Transverse colon (tissue), 4 donors: ENCODE data around the gene UGT2A3.
"Not testable (repeated sequence)": the region's sequence is repeated elsewhere in the genome, so short reads cannot be mapped to it uniquely, and the experiment has no call there.

Source experiments
- EP300 ChIP-seq: sonication (generic); formaldehyde crosslinking; IDR thresholded peaks from one replicate; pipeline ENCODE4 v1.6.1; 2017; ENCODE audit warnings: antibody characterized with exemption, low read depth
- POLR2A ChIP-seq: fragments of 450-650 bp; IDR thresholded peaks from one replicate; pipeline ENCODE4 v1.6.1; 2016; ENCODE audit warnings: antibody characterized with exemption, mild to moderate bottlenecking, moderate library complexity
- POLR2AphosphoS5 ChIP-seq, 3 donors: sonication (generic); formaldehyde crosslinking; IDR thresholded peaks; one replicate each; pipeline ENCODE4 v1.6.1; 2016; ENCODE audit warnings: antibody characterized with exemption in 3 of 3
- TF ChIP-seq, protein P1 (sequence below), 5 experiments: fragments of 200-600 bp in 3 of 5; fragments of 450-650 bp in 2 of 5; sonication (generic) in 3 of 5; IDR thresholded peaks; 1 replicate in 2 of 5; 2 replicates in 3 of 5; pipeline ENCODE4 v1.5.1; 2016 to 2017; ENCODE audit warnings: antibody characterized with exemption in 5 of 5, inconsistent platforms in 3 of 5, mild to moderate bottlenecking in 2 of 5, moderate library complexity in 1 of 5

DNA sequence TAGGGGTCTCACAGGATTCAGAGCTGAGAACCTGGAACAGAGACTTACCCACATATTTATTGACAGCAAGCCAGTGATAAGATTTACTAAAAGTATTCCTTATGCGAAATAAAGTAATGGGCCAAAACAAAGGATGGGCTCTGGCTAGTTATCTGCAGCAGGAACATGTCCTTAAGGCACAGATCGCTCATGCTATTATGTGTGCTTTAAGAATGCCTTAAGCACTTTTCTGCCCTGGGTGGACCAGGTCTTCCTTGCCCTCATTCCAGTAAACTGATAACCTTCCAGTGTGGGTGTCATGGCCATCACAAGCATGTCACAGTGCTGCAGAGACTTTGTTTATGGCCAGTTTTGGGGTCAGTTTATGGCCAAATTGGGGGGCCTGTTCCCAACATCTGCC, 7.5 kb upstream of the UGT2A3 start:
- TF ChIP-seq POLR2AphosphoS5 (IDR thresholded peaks at IDR 0.05); POLR2A; EP300: not testable (repeated sequence)
- TF ChIP-seq, protein P1, sequence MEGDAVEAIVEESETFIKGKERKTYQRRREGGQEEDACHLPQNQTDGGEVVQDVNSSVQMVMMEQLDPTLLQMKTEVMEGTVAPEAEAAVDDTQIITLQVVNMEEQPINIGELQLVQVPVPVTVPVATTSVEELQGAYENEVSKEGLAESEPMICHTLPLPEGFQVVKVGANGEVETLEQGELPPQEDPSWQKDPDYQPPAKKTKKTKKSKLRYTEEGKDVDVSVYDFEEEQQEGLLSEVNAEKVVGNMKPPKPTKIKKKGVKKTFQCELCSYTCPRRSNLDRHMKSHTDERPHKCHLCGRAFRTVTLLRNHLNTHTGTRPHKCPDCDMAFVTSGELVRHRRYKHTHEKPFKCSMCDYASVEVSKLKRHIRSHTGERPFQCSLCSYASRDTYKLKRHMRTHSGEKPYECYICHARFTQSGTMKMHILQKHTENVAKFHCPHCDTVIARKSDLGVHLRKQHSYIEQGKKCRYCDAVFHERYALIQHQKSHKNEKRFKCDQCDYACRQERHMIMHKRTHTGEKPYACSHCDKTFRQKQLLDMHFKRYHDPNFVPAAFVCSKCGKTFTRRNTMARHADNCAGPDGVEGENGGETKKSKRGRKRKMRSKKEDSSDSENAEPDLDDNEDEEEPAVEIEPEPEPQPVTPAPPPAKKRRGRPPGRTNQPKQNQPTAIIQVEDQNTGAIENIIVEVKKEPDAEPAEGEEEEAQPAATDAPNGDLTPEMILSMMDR (IDR thresholded peaks at IDR 0.05) = not testable (repeated sequence)
